Measurements from ENCODE around the gene ERCC8.

The ERCC8 gene

GRCh38 chr5:60830581-60831127 is 114.2 kb downstream of the ERCC8 start:
- DNase-seq: no peak

GRCh38 chr5:60829490-60830266 is 115.2 kb downstream of the ERCC8 start:
- DNase-seq: no peak

- no peak for DNase-seq
Observed at GRCh38 chr5:60827201-60827600, 117.7 kb downstream of the ERCC8 start.

GRCh38 chr5:60826653-60827052 is 118.2 kb downstream of the ERCC8 start:
- DNase-seq: no peak

Measured in GF-D8 (cell line).